Measurements from ENCODE around the gene RUBCN. TPM values are rescaled to one million over a fixed set of nuclear protein-coding genes. Genes with fewer than 3 reads are reported as not detected.
"Not testable (repeated sequence)": the region's sequence is repeated elsewhere in the genome, so short reads cannot be mapped to it uniquely, and the experiment has no call there.

The RUBCN gene
- total RNA-seq, 1 donor from 2014 or later = 28.2 TPM

GRCh38 chr3:197730770-197731169, 5.9 kb downstream of the RUBCN start:
- peak overlapping the region; percentile 97 for H3K27ac Mint-ChIP-seq (ENCODE audit: unreplicated experiment)
- not testable (repeated sequence) for H2AFZ ChIP-seq (ENCODE audit: low read depth, low read length); H3K36me3 Mint-ChIP-seq (ENCODE audit: low read depth, unreplicated experiment); DNase-seq (ENCODE audit: low read depth); H3K27me3 ChIP-seq (ENCODE audit: insufficient read depth, low read length); H3K9me3 Mint-ChIP-seq (ENCODE audit: unreplicated experiment); H3K9me3 ChIP-seq (ENCODE audit: insufficient read depth, low read depth, low read length); H3K4me1 ChIP-seq (ENCODE audit: insufficient read depth, low read length); H3K4me2 ChIP-seq (ENCODE audit: low read length); H3K27ac ChIP-seq (ENCODE audit: low read depth, low read length); H3K36me3 ChIP-seq (ENCODE audit: insufficient read depth, low read length); H4K20me1 ChIP-seq (ENCODE audit: insufficient read depth, low read length); H3K9ac ChIP-seq (ENCODE audit: low read length); FAIRE-seq; H3K27me3 Mint-ChIP-seq (ENCODE audit: low read depth, unreplicated experiment); H3K4me3 ChIP-seq (ENCODE audit: insufficient read depth, low read depth, low read length)
- H3K79me2 ChIP-seq (ENCODE audit: insufficient read depth, low read length) = peaks cover 57% of the 10 kb centered on the region
- H3K4me3 Mint-ChIP-seq (ENCODE audit: unreplicated experiment) = peak overlapping the region; percentile 69
- peaks cover 13% of the 10 kb centered on the region for H3K4me1 Mint-ChIP-seq (ENCODE audit: low read depth, unreplicated experiment)

- FAIRE-seq = no peak
- TF ChIP-seq EZH2 (IDR thresholded peaks at IDR 0.05; ENCODE audit: insufficient read depth, low read length) (no peak), CTCF (IDR thresholded peaks at IDR 0.05; ENCODE audit: insufficient read depth, low read depth, low read length) (no peak)
- H2AFZ ChIP-seq (ENCODE audit: low read depth, low read length) = no peak overlapping the region
- H3K79me2 ChIP-seq (ENCODE audit: insufficient read depth, low read length) = peaks cover 55% of the 10 kb centered on the region
- Mint-ChIP-seq H3K36me3 (ENCODE audit: low read depth, unreplicated experiment) (peaks cover 6% of the 10 kb centered on the region), H3K27ac (ENCODE audit: unreplicated experiment) (peak overlapping the region; percentile 97), H3K9me3 (ENCODE audit: unreplicated experiment) (peaks cover 4% of the 10 kb centered on the region), H3K4me1 (ENCODE audit: low read depth, unreplicated experiment) (peaks cover 12% of the 10 kb centered on the region), H3K4me3 (ENCODE audit: unreplicated experiment) (peak overlapping the region; percentile 40), H3K27me3 (ENCODE audit: low read depth, unreplicated experiment) (no peaks in the 10 kb centered on the region)
- peaks cover 9% of the 10 kb centered on the region for H4K20me1 ChIP-seq (ENCODE audit: insufficient read depth, low read length)
- H3K4me1 ChIP-seq (ENCODE audit: insufficient read depth, low read length) = peaks cover 8% of the 10 kb centered on the region
- no peak overlapping the region for H3K9ac ChIP-seq (ENCODE audit: low read length)
- H3K4me3 ChIP-seq (ENCODE audit: insufficient read depth, low read depth, low read length) = no peak overlapping the region
- peaks cover 2% of the 10 kb centered on the region for H3K36me3 ChIP-seq (ENCODE audit: insufficient read depth, low read length)
- no peaks in the 10 kb centered on the region for H3K9me3 ChIP-seq (ENCODE audit: insufficient read depth, low read depth, low read length)
- peak overlapping the region; percentile 43 for H3K4me2 ChIP-seq (ENCODE audit: low read length)
- H3K27me3 ChIP-seq (ENCODE audit: insufficient read depth, low read length) = no peaks in the 10 kb centered on the region
- peak overlapping the region; percentile 7 for H3K27ac ChIP-seq (ENCODE audit: low read depth, low read length)
- peak; percentile 88 for DNase-seq (ENCODE audit: low read depth)
Observed at GRCh38 chr3:197730200-197730599, 6.5 kb downstream of the RUBCN start.

GRCh38 chr3:197728487-197728886, 8.2 kb downstream of the RUBCN start:
- Histone ChIP-seq H3K4me3 (ENCODE audit: insufficient read depth, low read depth, low read length) (no peak overlapping the region), H3K4me1 (ENCODE audit: insufficient read depth, low read length) (peaks cover 8% of the 10 kb centered on the region), H3K27me3 (ENCODE audit: insufficient read depth, low read length) (no peaks in the 10 kb centered on the region), H3K9me3 (ENCODE audit: insufficient read depth, low read depth, low read length) (no peaks in the 10 kb centered on the region), H3K9ac (ENCODE audit: low read length) (no peak overlapping the region), H3K27ac (ENCODE audit: low read depth, low read length) (no peak overlapping the region), H2AFZ (ENCODE audit: low read depth, low read length) (no peak overlapping the region), H3K79me2 (ENCODE audit: insufficient read depth, low read length) (peaks cover 47% of the 10 kb centered on the region), H3K36me3 (ENCODE audit: insufficient read depth, low read length) (no peaks in the 10 kb centered on the region), H3K4me2 (ENCODE audit: low read length) (no peak overlapping the region), H4K20me1 (ENCODE audit: insufficient read depth, low read length) (peaks cover 8% of the 10 kb centered on the region)
- peaks cover 7% of the 10 kb centered on the region for H3K4me1 Mint-ChIP-seq (ENCODE audit: low read depth, unreplicated experiment)
- H3K27me3 Mint-ChIP-seq (ENCODE audit: low read depth, unreplicated experiment) = no peaks in the 10 kb centered on the region
- H3K9me3 Mint-ChIP-seq (ENCODE audit: unreplicated experiment) = peaks cover 4% of the 10 kb centered on the region
- peaks cover 6% of the 10 kb centered on the region for H3K36me3 Mint-ChIP-seq (ENCODE audit: low read depth, unreplicated experiment)
- FAIRE-seq (no peak), DNase-seq (ENCODE audit: low read depth) (no peak)
- peak overlapping the region; percentile 43 for H3K27ac Mint-ChIP-seq (ENCODE audit: unreplicated experiment)
- peak overlapping the region; percentile 23 for H3K4me3 Mint-ChIP-seq (ENCODE audit: unreplicated experiment)
- TF ChIP-seq EZH2 (IDR thresholded peaks at IDR 0.05; ENCODE audit: insufficient read depth, low read length) = no peak
- no peak for TF ChIP-seq CTCF (IDR thresholded peaks at IDR 0.05; ENCODE audit: insufficient read depth, low read depth, low read length)

GRCh38 chr3:197727878-197728277, 8.8 kb downstream of the RUBCN start:
- not testable (repeated sequence) for H4K20me1 ChIP-seq (ENCODE audit: insufficient read depth, low read length); H3K4me2 ChIP-seq (ENCODE audit: low read length); H3K36me3 ChIP-seq (ENCODE audit: insufficient read depth, low read length); H3K27me3 Mint-ChIP-seq (ENCODE audit: low read depth, unreplicated experiment); H3K27ac Mint-ChIP-seq (ENCODE audit: unreplicated experiment); H3K36me3 Mint-ChIP-seq (ENCODE audit: low read depth, unreplicated experiment); H2AFZ ChIP-seq (ENCODE audit: low read depth, low read length); H3K4me1 Mint-ChIP-seq (ENCODE audit: low read depth, unreplicated experiment); H3K9me3 Mint-ChIP-seq (ENCODE audit: unreplicated experiment); H3K4me1 ChIP-seq (ENCODE audit: insufficient read depth, low read length); H3K27me3 ChIP-seq (ENCODE audit: insufficient read depth, low read length); H3K9me3 ChIP-seq (ENCODE audit: insufficient read depth, low read depth, low read length); H3K4me3 Mint-ChIP-seq (ENCODE audit: unreplicated experiment); DNase-seq (ENCODE audit: low read depth); H3K4me3 ChIP-seq (ENCODE audit: insufficient read depth, low read depth, low read length); H3K9ac ChIP-seq (ENCODE audit: low read length); FAIRE-seq; H3K27ac ChIP-seq (ENCODE audit: low read depth, low read length)
- H3K79me2 ChIP-seq (ENCODE audit: insufficient read depth, low read length) = peaks cover 41% of the 10 kb centered on the region

Data from astrocyte (in vitro differentiated cells and primary cell).